Trophoblast cell (in vitro differentiated cells and primary cell): ENCODE results near the gene TNS3.

Experiments used
- DNase-seq, 2 donors: peaks; one replicate each; pipeline ENCODE4 v3.0.0-alpha.2; 2016
- H2AFZ ChIP-seq: 2 replicates; pipeline ENCODE4 v1.6.1; 2013; ENCODE audit warnings: low read length, moderate library complexity, mild to moderate bottlenecking; ENCODE audit not compliant: insufficient read depth, poor library complexity
- H2AK5ac ChIP-seq: 2 replicates; pipeline ENCODE4 v1.6.1; 2013; ENCODE audit warnings: mild to moderate bottlenecking, low read length
- H2BK120ac ChIP-seq: 2 replicates; pipeline ENCODE4 v1.6.1; 2013; ENCODE audit warnings: low read length, mild to moderate bottlenecking, moderate library complexity; ENCODE audit not compliant: insufficient read depth, poor library complexity
- H2BK12ac ChIP-seq: 2 replicates; pipeline ENCODE4 v1.6.1; 2013; ENCODE audit warnings: mild to moderate bottlenecking, low read length, moderate library complexity
- H2BK5ac ChIP-seq: 2 replicates; pipeline ENCODE4 v1.6.1; 2013; ENCODE audit warnings: low read length, low read depth, moderate library complexity, mild to moderate bottlenecking; ENCODE audit not compliant: poor library complexity
- H3K14ac ChIP-seq: 2 replicates; pipeline ENCODE4 v1.6.1; 2013; ENCODE audit warnings: mild to moderate bottlenecking, low read length
- H3K18ac ChIP-seq: 2 replicates; pipeline ENCODE4 v1.6.1; 2013; ENCODE audit warnings: mild to moderate bottlenecking, low read length
- H3K23ac ChIP-seq: 2 replicates; pipeline ENCODE4 v1.6.1; 2013; ENCODE audit warnings: low read length
- H3K27ac ChIP-seq: 2 replicates; pipeline ENCODE4 v1.5.1; 2013; ENCODE audit warnings: low read depth, mild to moderate bottlenecking, inconsistent platforms, low read length, moderate library complexity
- H3K27me3 ChIP-seq: 2 replicates; pipeline ENCODE4 v1.6.1; 2013; ENCODE audit warnings: inconsistent platforms, mild to moderate bottlenecking, low read length, moderate library complexity; ENCODE audit not compliant: insufficient read depth
- H3K36me3 ChIP-seq, 2 experiments: 1 replicate in 1 of 2; 2 replicates in 1 of 2; pipeline ENCODE4 v1.6.1; 2013; ENCODE audit warnings: low read length in 2 of 2, mild to moderate bottlenecking in 2 of 2, moderate library complexity in 1 of 2; ENCODE audit not compliant: insufficient read depth in 2 of 2, control insufficient read depth in 1 of 2
- H3K4ac ChIP-seq: 2 replicates; pipeline ENCODE4 v1.6.1; 2013; ENCODE audit warnings: low read depth, mild to moderate bottlenecking, low read length, moderate library complexity
- H3K4me1 ChIP-seq, 2 experiments: 1 replicate in 1 of 2; 2 replicates in 1 of 2; pipeline ENCODE4 v1.6.1; 2013; ENCODE audit warnings: low read length in 2 of 2, mild to moderate bottlenecking in 2 of 2, moderate library complexity in 1 of 2; ENCODE audit not compliant: insufficient read depth in 2 of 2, control insufficient read depth in 1 of 2
- H3K4me2 ChIP-seq: 2 replicates; pipeline ENCODE4 v1.6.1; 2013; ENCODE audit warnings: inconsistent platforms, mild to moderate bottlenecking, low read length, moderate library complexity
- H3K4me3 ChIP-seq: 2 replicates; pipeline ENCODE4 v1.5.1; 2013; ENCODE audit warnings: mild to moderate bottlenecking, low read depth, low read length, inconsistent platforms
- H3K79me1 ChIP-seq: one replicate; pipeline ENCODE4 v1.6.1; 2013; ENCODE audit warnings: low read length
- H3K79me2 ChIP-seq: 2 replicates; pipeline ENCODE4 v1.6.1; 2013; ENCODE audit warnings: low read length, mild to moderate bottlenecking; ENCODE audit not compliant: control insufficient read depth, insufficient read depth, poor library complexity
- H3K9ac ChIP-seq: 2 replicates; pipeline ENCODE4 v1.6.1; 2013; ENCODE audit warnings: mild to moderate bottlenecking, low read length
- H3K9me3 ChIP-seq: 2 replicates; pipeline ENCODE4 v1.6.1; 2013; ENCODE audit warnings: low read depth, mild to moderate bottlenecking, control low read depth, inconsistent platforms, low read length; ENCODE audit not compliant: insufficient read depth
- H4K12ac ChIP-seq: 2 replicates; pipeline ENCODE4 v1.6.1; 2013; ENCODE audit warnings: low read depth, mild to moderate bottlenecking, low read length, moderate library complexity
- H4K8ac ChIP-seq: 2 replicates; pipeline ENCODE4 v1.6.1; 2013; ENCODE audit warnings: low read depth, mild to moderate bottlenecking, low read length, moderate library complexity
- H4K91ac ChIP-seq: one replicate; pipeline ENCODE4 v1.6.1; 2013; ENCODE audit warnings: low read depth, mild to moderate bottlenecking, low read length, moderate library complexity
- WGBS: extraction: QIAGEN DNeasy Blood & Tissue Kit; methylation state at CpG from one replicate; pipeline ENCODE4 v1.1.7; 2013; ENCODE audit warnings: missing lambda C conversion rate; ENCODE audit not compliant: insufficient read length, insufficient coverage; ENCODE audit errors: extremely low coverage; 5-methylcytosine and 5-hydroxymethylcytosine counted together

The TNS3 gene

GRCh38 chr7:47492716-47493325 is 89.1 kb downstream of the TNS3 start:
- Histone ChIP-seq H2BK12ac (no peak overlapping the region), H3K27ac (no peak overlapping the region)
- WGBS = no CpG with 5 or more reads among the region's 14 CpGs

DNA sequence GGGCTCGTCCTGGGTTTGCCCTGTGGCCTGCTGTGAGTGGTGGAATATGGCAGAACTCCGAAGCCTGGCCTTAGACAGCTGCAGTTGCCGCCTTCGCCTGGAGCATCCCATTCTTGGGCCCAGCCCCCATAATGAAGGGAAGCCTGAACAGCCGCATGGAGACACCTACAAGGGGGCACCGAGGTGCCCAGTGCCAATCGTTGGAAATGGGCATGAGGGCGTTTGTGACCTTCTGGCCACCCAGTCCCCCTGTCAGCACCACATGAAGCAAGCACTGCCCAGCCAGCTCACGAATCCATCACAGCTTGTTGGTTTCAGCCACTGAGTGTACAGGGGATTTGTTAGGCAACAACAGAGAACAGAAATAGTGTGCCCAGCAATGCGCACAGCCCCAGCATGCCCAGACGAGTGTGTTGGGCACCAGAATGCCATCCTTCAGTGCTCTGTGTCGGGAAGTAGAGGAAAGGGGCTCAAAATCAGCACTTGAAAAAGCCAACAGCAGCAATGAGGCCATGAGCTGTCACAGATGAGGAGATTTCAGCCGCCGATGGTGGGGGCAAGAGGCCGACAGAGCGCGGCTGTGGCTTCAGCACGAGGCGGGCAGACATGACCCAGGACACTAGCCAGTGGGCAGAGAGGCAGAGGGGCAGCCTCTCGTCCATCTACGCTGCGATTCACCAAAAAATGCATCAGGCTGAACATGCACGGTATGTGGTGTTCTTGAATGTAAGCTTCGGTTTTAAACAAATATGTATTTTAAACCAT is 91.2 kb downstream of the TNS3 start:
- peak overlapping the region; percentile 3 for H4K8ac ChIP-seq
- H3K4me1 ChIP-seq = peaks cover 30 to 51% of the 10 kb centered on the region in 2 experiments
- no peak overlapping the region for H3K23ac ChIP-seq
- H4K12ac ChIP-seq = no peak overlapping the region
- no peak overlapping the region for H3K4me3 ChIP-seq
- no peak for DNase-seq
- H3K79me1 ChIP-seq = peaks cover 24% of the 10 kb centered on the region
- H3K4me2 ChIP-seq = no peak overlapping the region
- H3K27me3 ChIP-seq = no peaks in the 10 kb centered on the region
- H3K27ac ChIP-seq = no peak overlapping the region
- no peak overlapping the region for H2AFZ ChIP-seq
- peaks cover 30 to 34% of the 10 kb centered on the region in 2 experiments for H3K36me3 ChIP-seq
- H2AK5ac ChIP-seq = no peak overlapping the region
- H3K14ac ChIP-seq = no peak overlapping the region
- peak overlapping the region; percentile 4 for H4K91ac ChIP-seq
- H3K9me3 ChIP-seq = no peaks in the 10 kb centered on the region
- no peak overlapping the region for H2BK5ac ChIP-seq
- peaks cover 22% of the 10 kb centered on the region for H3K79me2 ChIP-seq
- no peak overlapping the region for H2BK120ac ChIP-seq
- H3K9ac ChIP-seq = no peak overlapping the region
- H3K18ac ChIP-seq = peak overlapping the region; percentile 13
- WGBS = no CpG with 5 or more reads among the region's 24 CpGs
- H2BK12ac ChIP-seq = no peak overlapping the region
- peak overlapping the region; percentile 26 for H3K4ac ChIP-seq

More at GRCh38 chr7:47492716-47493325, 89.1 kb downstream of the TNS3 start:
- no peak overlapping the region for H4K12ac ChIP-seq
- H3K27me3 ChIP-seq = no peaks in the 10 kb centered on the region
- peak overlapping the region; percentile 21 for H3K18ac ChIP-seq
- no peak overlapping the region for H2BK5ac ChIP-seq
- no peak overlapping the region for H3K9ac ChIP-seq
- H4K8ac ChIP-seq = no peak overlapping the region
- peak overlapping the region; percentile 65 for H3K4ac ChIP-seq
- H3K23ac ChIP-seq = no peak overlapping the region
- no peak overlapping the region for H3K4me2 ChIP-seq
- H3K79me1 ChIP-seq = peaks cover 29% of the 10 kb centered on the region
- no peak overlapping the region for H2AK5ac ChIP-seq
- H4K91ac ChIP-seq = no peak overlapping the region
- no peak overlapping the region for H3K14ac ChIP-seq
- no peak overlapping the region for H2AFZ ChIP-seq
- no peak overlapping the region for H3K4me3 ChIP-seq
- H3K79me2 ChIP-seq = peaks cover 32% of the 10 kb centered on the region
- H2BK120ac ChIP-seq = no peak overlapping the region
- no peaks in the 10 kb centered on the region for H3K9me3 ChIP-seq
- H3K4me1 ChIP-seq = peaks cover 43 to 56% of the 10 kb centered on the region in 2 experiments
- no peak for DNase-seq
- peaks cover 28 to 35% of the 10 kb centered on the region in 2 experiments for H3K36me3 ChIP-seq

DNA sequence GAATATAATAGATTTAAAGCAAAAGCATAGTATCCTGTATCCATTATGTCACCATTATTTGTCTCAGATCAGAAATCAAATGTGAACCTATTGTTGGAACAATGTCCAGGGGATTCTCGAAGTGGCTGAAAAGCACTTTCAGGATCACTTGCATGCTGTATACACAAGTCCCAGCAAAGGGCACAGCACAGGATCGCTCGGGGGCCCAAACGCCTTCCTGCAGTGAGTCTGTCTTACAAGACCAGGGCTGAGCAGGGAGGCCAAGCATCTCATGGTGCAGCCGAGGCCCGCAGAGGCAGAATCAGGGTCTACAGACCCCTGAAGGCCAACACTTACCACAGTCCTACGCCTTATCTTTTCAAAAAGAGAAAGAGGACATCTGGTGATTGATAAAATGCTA is 92.3 kb downstream of the TNS3 start:
- Histone ChIP-seq H3K18ac (no peak overlapping the region), H3K9ac (no peak overlapping the region), H3K9me3 (peaks cover 4% of the 10 kb centered on the region), H3K4me3 (no peak overlapping the region), H2BK120ac (no peak overlapping the region), H3K79me1 (peaks cover 31% of the 10 kb centered on the region), H3K27ac (peak overlapping the region; percentile 67), H3K4me2 (no peak overlapping the region), H3K79me2 (peaks cover 21% of the 10 kb centered on the region), H3K4ac (peak overlapping the region; percentile 44), H3K14ac (peak overlapping the region; percentile 1), H2AK5ac (no peak overlapping the region), H3K36me3 (peaks cover 40 to 43% of the 10 kb centered on the region in 2 experiments), H3K23ac (no peak overlapping the region), H3K27me3 (no peaks in the 10 kb centered on the region), H4K8ac (no peak overlapping the region), H3K4me1 (peaks cover 33 to 53% of the 10 kb centered on the region in 2 experiments), H2BK12ac (peak overlapping the region; percentile 60), H2BK5ac (peak overlapping the region; percentile 17), H2AFZ (no peak overlapping the region), H4K12ac (no peak overlapping the region), H4K91ac (peak overlapping the region; percentile 40)
- WGBS = no CpG with 5 or more reads among the region's 7 CpGs
- DNase-seq = no peak

GRCh38 chr7:47488969-47489342 is 93.0 kb downstream of the TNS3 start:
- H2AK5ac ChIP-seq = no peak overlapping the region
- peak in 1 of 2 donors; percentile 61 for DNase-seq

More at GRCh38 chr7:47488969-47489342, 93.0 kb downstream of the TNS3 start:
- H3K4me3 ChIP-seq = no peak overlapping the region
- H2AFZ ChIP-seq = no peak overlapping the region
- peak overlapping the region; percentile 67 for H3K27ac ChIP-seq
- peaks cover 44 to 47% of the 10 kb centered on the region in 2 experiments for H3K36me3 ChIP-seq
- H2BK12ac ChIP-seq = peak overlapping the region; percentile 60
- no peak overlapping the region for H4K12ac ChIP-seq
- H4K91ac ChIP-seq = peak overlapping the region; percentile 88
- no peak overlapping the region for H2BK5ac ChIP-seq
- H3K79me2 ChIP-seq = peaks cover 23% of the 10 kb centered on the region
- no peak overlapping the region for H3K9ac ChIP-seq
- no peak overlapping the region for H3K4ac ChIP-seq
- no peak overlapping the region for H2BK120ac ChIP-seq
- H3K4me2 ChIP-seq = no peak overlapping the region
- H3K27me3 ChIP-seq = no peaks in the 10 kb centered on the region
- no CpG with 5 or more reads among the region's 8 CpGs for WGBS
- H3K4me1 ChIP-seq = peaks cover 35 to 56% of the 10 kb centered on the region in 2 experiments
- H3K14ac ChIP-seq = no peak overlapping the region
- H3K9me3 ChIP-seq = peaks cover 6% of the 10 kb centered on the region
- no peak overlapping the region for H4K8ac ChIP-seq
- H3K23ac ChIP-seq = no peak overlapping the region
- peaks cover 35% of the 10 kb centered on the region for H3K79me1 ChIP-seq
- no peak overlapping the region for H3K18ac ChIP-seq
